ENCODE measurements around the gene C14orf180.

Gene C14orf180

GRCh38 chr14:104636131-104636530 lies 56.6 kb downstream of the C14orf180 start:
- TF ChIP-seq GATA2 (IDR thresholded peaks at IDR 0.05; ENCODE audit: low read depth, low read length) (no peak), GATA3 (IDR thresholded peaks at IDR 0.05; ENCODE audit: low read depth, low read length) (no peak)

DNA sequence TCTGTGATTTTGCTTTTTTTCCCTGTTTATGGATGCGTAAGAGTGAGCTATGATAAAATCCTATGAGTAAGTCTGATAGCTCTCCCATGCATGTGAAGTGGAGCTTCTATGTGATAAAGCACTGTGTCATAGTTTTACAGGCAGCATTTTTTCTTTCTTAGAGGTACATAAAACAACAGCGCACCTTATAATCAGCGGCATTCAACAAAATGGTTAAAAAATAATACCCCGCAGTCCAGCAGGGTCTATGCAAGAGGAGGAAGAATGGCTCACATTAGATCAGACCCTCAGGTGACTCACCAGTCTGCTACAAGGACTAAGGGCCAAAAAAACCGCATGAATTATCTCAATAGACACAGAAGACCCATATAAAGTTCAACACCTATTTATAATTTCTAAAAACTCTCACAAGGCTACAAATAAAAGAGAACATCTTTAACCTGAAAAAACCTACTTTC lies 58.0 kb downstream of the C14orf180 start:
- TF ChIP-seq GATA2 (IDR thresholded peaks at IDR 0.05; ENCODE audit: low read depth, low read length), result no peak
- TF ChIP-seq GATA3 (IDR thresholded peaks at IDR 0.05; ENCODE audit: low read depth, low read length), result no peak

- TF ChIP-seq GATA2 (IDR thresholded peaks at IDR 0.05; ENCODE audit: low read depth, low read length) (no peak), GATA3 (IDR thresholded peaks at IDR 0.05; ENCODE audit: low read depth, low read length) (no peak)
Observed at GRCh38 chr14:104638190-104638589, 58.6 kb downstream of the C14orf180 start.

GRCh38 chr14:104638927-104639450 lies 59.4 kb downstream of the C14orf180 start:
- no peak for TF ChIP-seq GATA3 (IDR thresholded peaks at IDR 0.05; ENCODE audit: low read depth, low read length)
- no peak for TF ChIP-seq GATA2 (IDR thresholded peaks at IDR 0.05; ENCODE audit: low read depth, low read length)

DNA sequence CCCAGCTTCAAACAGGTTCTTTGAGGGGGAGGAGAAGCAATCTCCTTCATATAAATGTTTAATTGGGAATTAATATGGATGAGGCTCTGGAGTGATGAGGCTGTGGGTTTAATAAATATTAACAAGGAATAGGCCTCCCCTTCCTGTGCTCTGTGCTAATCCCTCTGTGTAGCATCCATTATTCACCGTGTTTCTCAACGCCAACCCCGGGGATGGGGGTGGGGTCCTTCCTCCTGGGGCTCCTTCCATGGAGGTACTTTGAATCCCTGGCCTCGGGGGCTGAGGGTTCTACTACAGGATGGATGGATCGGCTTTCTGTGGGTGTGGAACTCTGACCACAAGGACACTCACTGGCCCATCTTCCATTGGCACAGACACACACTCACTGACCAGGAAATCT lies 59.9 kb downstream of the C14orf180 start:
- no peak for TF ChIP-seq GATA2 (IDR thresholded peaks at IDR 0.05; ENCODE audit: low read depth, low read length)
- no peak for TF ChIP-seq GATA3 (IDR thresholded peaks at IDR 0.05; ENCODE audit: low read depth, low read length)

All from SH-SY5Y (cell line).